Measurements from ENCODE around the gene OPRM1. TPM values are rescaled to one million over a fixed set of nuclear protein-coding genes. Genes with fewer than 3 reads are reported as not detected.

OPRM1 gene
- total and polyA plus RNA-seq, 2 donors from 2014 or later: not detected

DNA sequence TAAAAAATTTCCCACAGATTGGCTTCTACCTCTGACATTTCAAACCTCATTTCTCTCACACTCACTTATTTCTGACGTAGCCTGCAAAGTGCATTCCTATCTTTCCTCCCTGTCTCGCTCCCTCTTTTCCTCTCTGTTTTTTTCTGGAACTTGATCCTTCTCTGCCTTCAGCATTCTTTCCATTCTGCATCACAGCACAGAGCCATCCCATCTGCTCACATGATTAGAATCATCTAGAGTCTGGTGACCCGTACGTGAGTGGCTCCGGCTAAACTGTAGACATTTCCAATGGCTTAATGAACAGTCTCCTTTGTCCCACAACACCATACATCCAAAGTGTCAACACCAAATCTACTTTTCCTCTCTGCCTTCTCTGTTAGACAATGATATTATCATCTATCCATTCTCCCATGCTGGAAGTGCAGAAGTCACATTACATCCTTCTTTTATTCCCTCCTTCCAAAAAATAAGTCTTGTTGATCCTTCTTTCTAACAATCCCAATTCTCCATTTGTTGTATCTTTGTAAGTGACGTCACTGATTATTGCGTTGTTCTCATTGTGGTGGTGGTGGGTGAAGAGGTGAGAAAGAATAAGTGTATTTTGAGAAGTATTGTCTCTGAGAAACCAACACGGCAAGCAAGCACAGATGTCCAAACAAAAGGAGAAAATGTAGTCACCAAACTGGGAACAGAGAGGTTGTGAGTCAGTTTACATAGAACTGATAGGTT, 41.6 kb downstream of the OPRM1 start:
- H3K27ac ChIP-seq (ENCODE audit: low read depth in 2 of 2, low read length in 2 of 2): no peak overlapping the region
- no peak overlapping the region for H3K9ac ChIP-seq (ENCODE audit: low read length in 3 of 3)
- no peaks in the 10 kb centered on the region for H3K9me3 ChIP-seq (ENCODE audit: control insufficient read depth in 2 of 3, insufficient read depth in 1 of 3, low read length in 3 of 3)
- no peak for FAIRE-seq
- no peaks in the 10 kb centered on the region for H3K36me3 ChIP-seq (ENCODE audit: control insufficient read depth in 2 of 3, insufficient read depth in 3 of 3, low read length in 3 of 3)
- no peaks in the 10 kb centered on the region for H3K4me1 ChIP-seq (ENCODE audit: control insufficient read depth in 2 of 3, insufficient read depth in 2 of 3, low read depth in 1 of 3, low read length in 3 of 3)
- no peak overlapping the region for H3K4me3 ChIP-seq (ENCODE audit: low read length in 3 of 3)
- no peaks in the 10 kb centered on the region for H3K27me3 ChIP-seq (ENCODE audit: control insufficient read depth, insufficient read depth, low read length)
- peak in 3 of 5 donors; percentile 15 to 59 (median 41) for DNase-seq
- intact Hi-C loops (cut with DNase I): no loop called here
- TF ChIP-seq, protein P1, sequence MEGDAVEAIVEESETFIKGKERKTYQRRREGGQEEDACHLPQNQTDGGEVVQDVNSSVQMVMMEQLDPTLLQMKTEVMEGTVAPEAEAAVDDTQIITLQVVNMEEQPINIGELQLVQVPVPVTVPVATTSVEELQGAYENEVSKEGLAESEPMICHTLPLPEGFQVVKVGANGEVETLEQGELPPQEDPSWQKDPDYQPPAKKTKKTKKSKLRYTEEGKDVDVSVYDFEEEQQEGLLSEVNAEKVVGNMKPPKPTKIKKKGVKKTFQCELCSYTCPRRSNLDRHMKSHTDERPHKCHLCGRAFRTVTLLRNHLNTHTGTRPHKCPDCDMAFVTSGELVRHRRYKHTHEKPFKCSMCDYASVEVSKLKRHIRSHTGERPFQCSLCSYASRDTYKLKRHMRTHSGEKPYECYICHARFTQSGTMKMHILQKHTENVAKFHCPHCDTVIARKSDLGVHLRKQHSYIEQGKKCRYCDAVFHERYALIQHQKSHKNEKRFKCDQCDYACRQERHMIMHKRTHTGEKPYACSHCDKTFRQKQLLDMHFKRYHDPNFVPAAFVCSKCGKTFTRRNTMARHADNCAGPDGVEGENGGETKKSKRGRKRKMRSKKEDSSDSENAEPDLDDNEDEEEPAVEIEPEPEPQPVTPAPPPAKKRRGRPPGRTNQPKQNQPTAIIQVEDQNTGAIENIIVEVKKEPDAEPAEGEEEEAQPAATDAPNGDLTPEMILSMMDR (IDR thresholded peaks at IDR 0.05; ENCODE audit: borderline replicate concordance, extremely low read depth, insufficient read depth): no peak

DNA sequence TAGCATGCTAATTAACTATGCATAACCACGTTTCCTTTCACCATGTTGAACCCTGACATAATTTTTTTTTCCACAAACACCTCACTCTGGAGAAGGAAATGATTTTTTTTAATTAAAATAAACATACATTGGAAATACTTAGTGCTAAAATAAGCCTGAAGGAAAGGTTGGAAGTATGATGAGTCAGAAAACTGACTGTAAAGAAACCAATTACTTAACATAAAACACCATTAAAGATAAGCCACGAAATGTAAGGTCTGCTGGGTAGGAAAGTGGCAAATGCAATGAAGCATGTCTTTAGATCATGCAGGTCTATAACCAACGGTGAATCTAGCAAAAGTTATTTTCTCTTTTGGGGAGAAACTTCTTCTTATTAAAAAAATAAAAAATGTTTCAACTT, 47.5 kb downstream of the OPRM1 start:
- Histone ChIP-seq H3K4me1 (ENCODE audit: control insufficient read depth in 2 of 3, insufficient read depth in 2 of 3, low read depth in 1 of 3, low read length in 3 of 3) (no peaks in the 10 kb centered on the region), H3K27me3 (ENCODE audit: control insufficient read depth, insufficient read depth, low read length) (no peaks in the 10 kb centered on the region), H3K27ac (ENCODE audit: low read depth in 2 of 2, low read length in 2 of 2) (no peak overlapping the region), H3K4me3 (ENCODE audit: low read length in 3 of 3) (no peak overlapping the region), H3K9me3 (ENCODE audit: control insufficient read depth in 2 of 3, insufficient read depth in 1 of 3, low read length in 3 of 3) (no peaks in the 10 kb centered on the region), H3K36me3 (ENCODE audit: control insufficient read depth in 2 of 3, insufficient read depth in 3 of 3, low read length in 3 of 3) (no peaks in the 10 kb centered on the region), H3K9ac (ENCODE audit: low read length in 3 of 3) (no peak overlapping the region)
- FAIRE-seq: no peak
- DNase-seq: peak in 1 of 5 donors; percentile 3
- intact Hi-C loops (cut with DNase I): no loop called here
- TF ChIP-seq, protein P1 (IDR thresholded peaks at IDR 0.05; ENCODE audit: borderline replicate concordance, extremely low read depth, insufficient read depth): no peak

DNA sequence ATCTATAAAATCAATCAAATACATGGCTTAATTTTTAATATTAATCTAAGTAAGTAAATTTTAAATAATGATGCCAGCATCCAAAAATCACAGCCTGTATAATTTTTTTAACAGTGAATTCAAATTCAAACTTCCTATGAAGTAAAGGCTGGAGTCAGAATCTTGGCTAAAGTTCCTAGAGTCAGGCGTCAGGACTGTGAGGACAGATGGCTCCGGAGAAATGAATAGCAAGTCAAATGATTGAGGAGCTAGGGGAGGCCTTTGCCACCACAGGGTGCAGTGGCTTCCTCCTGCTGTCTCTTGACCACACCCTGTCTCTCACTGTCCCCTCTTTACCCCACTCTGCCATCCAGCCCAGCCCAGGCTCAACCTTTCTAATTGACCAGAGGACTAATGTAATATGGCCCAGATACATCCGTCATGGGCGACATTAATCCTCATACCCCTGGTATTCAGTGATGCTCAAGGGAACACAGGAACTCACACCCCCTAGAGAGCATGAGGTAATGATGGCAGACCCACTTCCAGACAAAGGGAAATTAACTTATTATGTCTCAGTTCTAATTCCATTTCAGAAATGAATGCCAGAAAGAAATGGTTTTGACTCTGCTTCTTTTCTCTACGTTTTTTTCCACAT, 53.4 kb downstream of the OPRM1 start:
- H3K27me3 ChIP-seq (ENCODE audit: control insufficient read depth, insufficient read depth, low read length): no peaks in the 10 kb centered on the region
- FAIRE-seq: no peak
- no peak for DNase-seq
- H3K9me3 ChIP-seq (ENCODE audit: control insufficient read depth in 2 of 3, insufficient read depth in 1 of 3, low read length in 3 of 3): no peaks in the 10 kb centered on the region
- no peak overlapping the region for H3K4me3 ChIP-seq (ENCODE audit: low read length in 3 of 3)
- no peaks in the 10 kb centered on the region for H3K4me1 ChIP-seq (ENCODE audit: control insufficient read depth in 2 of 3, insufficient read depth in 2 of 3, low read depth in 1 of 3, low read length in 3 of 3)
- no peak overlapping the region for H3K27ac ChIP-seq (ENCODE audit: low read depth in 2 of 2, low read length in 2 of 2)
- no peak overlapping the region for H3K9ac ChIP-seq (ENCODE audit: low read length in 3 of 3)
- TF ChIP-seq, protein P1 (IDR thresholded peaks at IDR 0.05; ENCODE audit: borderline replicate concordance, extremely low read depth, insufficient read depth): no peak
- no peaks in the 10 kb centered on the region for H3K36me3 ChIP-seq (ENCODE audit: control insufficient read depth in 2 of 3, insufficient read depth in 3 of 3, low read length in 3 of 3)
- intact Hi-C loops (cut with DNase I): no loop called here
